HG03097 (cell line): Measurements from ENCODE around the gene HSPB6.
"Not testable (repeated sequence)": the region's sequence is repeated elsewhere in the genome, so short reads cannot be mapped to it uniquely, and the experiment has no call there.

Source experiments
- ATAC-seq: cut with Tn5 transposase; IDR thresholded peaks from one replicate; pipeline ENCODE4 v1.9.1; 2021; ENCODE audit not compliant: unreplicated experiment, low FRiP score

HSPB6 gene

DNA sequence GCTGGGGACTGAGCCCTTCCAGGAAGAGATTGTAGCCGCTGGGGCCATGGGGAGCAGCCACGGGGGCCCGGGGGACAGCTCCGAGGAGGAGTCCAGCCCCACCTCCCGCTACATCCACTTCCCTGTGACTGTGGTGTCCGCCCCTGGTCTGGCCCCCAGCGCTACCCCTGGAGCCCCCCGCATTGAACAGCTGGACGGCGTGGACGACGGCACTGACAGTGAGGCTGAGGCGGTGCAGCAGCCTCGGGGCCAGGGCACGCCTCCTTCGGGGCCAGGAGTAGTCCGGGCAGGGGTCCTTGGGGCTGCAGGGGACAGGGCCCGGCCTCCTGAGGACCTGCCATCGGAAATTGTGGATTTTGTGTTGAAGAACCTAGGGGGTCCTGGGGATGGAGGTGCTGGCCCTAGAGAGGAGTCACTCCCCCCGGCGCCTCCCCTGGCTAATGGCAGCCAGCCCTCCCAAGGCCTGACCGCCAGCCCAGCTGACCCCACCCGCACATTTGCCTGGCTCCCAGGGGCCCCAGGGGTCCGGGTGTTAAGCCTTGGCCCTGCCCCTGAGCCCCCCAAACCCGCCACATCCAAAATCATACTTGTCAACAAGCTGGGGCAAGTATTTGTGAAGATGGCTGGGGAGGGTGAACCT is 24.2 kb downstream of the HSPB6 start:
- ATAC-seq, result no peak

DNA sequence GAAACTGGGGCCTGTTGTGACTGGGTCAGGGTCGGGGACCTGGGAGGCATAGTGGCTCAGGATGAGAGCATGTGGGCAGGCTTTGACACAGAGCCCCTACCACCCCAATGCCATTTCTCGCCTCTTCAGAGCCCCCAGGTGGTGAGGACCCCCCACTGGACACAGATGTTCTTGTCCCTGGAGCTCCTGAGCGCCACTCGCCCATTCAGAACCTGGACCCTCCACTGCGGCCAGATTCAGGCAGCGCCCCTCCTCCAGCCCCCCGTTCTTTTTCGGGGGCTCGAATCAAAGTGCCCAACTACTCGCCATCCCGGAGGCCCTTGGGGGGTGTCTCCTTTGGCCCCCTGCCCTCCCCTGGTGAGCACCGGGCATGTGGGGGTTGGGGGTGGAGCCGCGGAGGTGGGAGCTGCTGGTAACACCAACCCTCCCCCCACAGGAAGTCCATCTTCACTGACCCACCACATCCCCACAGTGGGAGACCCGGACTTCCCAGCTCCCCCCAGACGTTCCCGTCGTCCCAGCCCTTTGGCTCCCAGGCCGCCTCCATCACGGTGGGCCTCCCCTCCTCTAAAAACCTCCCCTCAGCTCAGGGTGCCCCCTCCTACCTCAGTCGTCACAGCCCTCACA is 24.9 kb downstream of the HSPB6 start:
- no peak for ATAC-seq

DNA sequence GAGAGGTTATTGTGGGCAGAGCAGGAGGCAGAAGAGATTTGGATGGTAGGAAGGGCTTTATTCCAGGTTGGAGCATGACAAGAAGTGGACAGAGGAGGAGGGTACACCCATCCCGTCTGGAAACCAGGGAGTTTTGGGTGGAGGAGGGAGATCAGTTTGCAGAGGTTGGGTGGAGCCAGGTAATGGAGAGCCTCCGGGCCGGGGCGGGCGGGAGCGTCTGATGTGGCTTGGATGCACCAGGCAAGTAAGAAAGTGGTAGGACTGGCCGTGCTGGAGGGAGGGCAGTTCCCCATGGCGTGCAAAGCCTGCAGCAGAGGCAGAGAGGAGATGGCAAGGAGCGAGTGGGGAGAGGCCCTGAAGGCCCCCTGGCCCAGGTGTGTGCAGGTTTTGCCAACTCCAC is 25.5 kb downstream of the HSPB6 start:
- no peak for ATAC-seq

DNA sequence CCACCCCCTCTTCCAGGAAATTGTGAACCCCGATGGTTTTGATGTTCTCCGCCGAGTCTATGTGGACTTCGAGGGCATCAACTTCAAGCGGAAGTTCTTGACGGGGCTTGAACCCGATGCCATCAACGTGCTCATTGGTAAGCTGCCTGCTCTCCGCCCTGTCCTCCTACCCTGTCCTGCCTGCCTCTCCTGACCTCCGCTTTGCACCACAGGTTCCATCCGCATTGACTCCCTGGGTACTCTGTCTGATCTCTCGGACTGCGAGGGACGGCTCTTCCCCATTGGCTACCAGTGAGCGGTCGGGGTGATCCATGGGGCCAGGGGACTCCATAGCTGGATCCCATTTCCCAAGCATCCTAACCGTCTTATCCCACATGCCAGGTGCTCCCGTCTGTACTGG is 26.5 kb downstream of the HSPB6 start:
- no peak for ATAC-seq

DNA sequence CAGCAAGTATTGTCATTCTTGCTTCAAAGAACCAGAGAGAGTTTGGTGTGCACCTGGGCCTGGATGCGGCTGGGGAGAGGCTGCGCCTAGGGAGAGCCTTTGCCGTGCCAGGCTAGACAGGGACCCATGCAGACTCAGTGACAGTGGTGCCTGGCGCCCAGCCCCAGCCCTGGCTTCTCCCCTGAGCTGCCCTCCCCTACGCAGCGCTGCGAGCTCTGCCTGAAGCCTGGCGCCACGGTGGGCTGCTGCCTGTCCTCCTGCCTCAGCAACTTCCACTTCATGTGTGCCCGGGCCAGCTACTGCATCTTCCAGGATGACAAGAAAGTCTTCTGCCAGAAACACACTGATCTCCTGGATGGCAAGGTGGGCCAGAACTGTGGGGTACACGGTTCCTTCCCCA is 27.1 kb downstream of the HSPB6 start:
- ATAC-seq, result no peak

DNA sequence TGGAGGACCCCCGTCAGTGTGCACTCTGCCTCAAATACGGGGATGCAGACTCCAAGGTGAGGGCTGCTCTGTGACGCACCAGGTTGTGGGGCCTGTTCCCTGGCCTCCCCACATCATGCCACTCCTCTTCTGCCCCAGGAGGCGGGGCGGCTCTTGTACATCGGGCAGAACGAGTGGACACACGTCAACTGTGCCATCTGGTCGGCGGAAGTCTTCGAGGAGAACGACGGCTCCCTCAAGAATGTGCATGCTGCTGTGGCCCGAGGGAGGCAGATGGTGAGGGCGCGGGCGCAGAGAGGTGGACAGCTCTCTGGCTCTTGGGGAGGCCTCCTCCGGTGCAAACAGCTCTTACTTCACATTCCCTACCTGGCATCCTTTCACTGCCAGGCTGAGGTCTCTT is 27.8 kb downstream of the HSPB6 start:
- ATAC-seq, result no peak

DNA sequence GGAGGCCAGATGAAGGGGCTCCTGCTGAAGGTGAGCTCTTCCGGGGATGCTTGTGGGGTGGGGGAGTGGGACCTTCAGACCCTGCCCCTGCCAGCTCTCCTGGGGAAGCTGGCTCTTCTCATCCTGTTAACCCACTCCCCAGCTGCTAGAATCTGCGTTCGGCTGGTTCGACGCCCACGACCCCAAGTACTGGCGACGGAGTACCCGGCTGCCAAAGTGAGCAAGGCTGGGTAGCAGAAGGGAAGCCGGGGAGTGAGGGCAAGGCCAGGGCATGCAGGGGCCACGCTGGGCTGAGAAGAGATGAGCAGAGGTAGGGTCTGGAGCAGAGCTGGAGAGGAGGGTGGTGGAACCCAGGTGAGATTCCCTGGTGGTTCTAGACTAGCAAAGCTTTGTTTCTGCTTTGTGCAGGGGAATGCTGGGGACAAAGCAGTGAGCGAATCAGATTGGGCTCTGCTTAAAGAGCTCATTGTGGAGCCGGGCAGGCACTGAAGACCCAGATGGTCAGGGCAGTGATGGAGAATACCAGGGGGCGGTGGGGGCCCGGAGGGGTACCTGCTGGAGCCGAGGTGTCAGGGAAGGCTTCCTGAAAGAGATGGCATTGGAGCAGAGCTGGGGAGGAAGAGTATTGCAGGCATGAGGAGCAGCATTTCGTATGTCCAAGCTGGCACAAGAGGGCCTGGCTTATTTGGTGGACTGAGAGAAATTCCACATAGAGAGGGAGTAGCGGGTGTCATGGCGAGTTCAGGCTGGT is 28.7 kb downstream of the HSPB6 start:
- no peak for ATAC-seq

DNA sequence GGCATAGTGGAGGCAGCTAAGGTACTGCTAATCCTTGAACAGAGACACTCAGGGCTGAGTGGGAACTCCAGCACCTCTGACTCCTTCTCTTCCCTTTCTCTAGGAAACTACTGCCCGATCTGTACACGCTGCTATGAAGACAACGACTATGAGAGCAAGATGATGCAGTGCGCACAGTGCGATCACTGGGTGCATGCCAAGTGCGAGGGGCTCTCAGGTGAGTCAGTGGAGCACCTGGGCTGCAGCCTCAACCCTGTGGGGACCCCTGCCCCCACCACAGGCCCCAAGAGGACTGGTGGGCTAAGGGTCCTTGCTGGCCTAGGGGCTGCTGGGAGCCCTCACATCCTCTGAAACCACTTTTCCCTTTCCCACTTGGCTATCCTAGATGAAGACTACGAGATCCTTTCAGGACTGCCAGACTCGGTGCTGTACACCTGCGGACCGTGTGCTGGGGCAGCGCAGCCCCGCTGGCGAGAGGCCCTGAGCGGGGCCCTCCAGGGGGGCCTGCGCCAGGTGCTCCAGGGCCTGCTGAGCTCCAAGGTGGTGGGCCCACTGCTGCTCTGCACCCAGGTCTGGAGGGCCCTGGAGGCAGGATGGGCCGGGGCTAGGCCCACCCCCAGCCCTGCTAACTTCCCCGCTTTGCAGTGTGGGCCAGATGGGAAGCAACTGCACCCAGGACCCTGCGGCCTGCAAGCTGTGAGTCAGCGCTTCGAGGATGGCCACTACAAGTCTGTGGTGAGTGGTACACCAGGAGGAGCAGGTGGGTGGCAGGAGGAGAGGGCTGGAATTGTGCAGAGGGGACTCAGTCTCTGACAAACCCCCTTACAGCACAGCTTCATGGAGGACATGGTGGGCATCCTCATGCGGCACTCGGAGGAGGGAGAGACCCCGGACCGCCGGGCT is 29.5 kb downstream of the HSPB6 start:
- no peak for ATAC-seq

DNA sequence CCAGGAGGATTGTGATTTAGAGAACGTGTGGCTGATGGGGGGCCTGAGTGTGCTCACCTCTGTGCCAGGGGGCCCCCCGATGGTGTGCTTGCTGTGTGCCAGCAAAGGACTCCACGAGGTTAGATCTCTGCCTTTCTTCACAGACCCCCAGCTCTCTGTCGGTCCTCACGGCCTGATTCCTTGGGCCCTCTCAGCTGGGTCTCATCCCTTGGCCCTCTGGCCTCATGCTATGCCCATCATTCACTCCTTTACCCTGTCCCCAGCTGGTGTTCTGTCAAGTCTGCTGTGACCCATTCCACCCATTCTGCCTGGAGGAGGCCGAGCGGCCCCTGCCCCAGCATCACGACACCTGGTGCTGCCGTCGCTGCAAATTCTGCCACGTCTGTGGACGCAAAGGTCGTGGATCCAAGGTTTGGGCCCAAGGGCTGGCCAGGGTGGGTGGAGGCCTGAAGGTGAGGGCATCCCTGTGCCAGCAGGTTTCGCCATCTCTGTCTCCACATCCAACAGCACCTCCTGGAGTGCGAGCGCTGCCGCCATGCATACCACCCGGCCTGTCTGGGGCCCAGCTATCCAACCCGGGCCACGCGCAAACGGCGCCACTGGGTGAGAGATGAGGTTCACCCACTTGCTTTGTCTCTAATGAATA is 31.5 kb downstream of the HSPB6 start:
- ATAC-seq, result no peak

DNA sequence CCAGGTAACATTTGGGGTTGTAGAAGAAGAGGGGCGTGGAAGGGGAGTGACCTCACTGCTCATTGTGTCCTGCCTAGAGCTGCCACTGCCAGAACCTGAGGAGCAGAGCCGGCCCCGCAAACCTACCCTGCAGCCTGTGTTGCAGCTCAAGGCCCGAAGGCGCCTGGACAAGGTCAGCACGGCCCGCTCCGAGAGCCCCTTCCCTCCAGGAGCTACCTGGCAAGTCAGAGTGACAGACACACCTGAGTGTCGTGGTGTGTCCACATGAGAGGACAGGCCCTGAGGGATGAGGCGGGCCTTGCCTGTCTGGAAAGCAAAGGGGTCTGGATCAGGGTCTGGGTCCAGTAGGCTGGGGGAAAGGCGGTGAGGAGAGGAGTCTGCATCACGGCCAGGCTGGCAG is 32.3 kb downstream of the HSPB6 start:
- ATAC-seq, result no peak

DNA sequence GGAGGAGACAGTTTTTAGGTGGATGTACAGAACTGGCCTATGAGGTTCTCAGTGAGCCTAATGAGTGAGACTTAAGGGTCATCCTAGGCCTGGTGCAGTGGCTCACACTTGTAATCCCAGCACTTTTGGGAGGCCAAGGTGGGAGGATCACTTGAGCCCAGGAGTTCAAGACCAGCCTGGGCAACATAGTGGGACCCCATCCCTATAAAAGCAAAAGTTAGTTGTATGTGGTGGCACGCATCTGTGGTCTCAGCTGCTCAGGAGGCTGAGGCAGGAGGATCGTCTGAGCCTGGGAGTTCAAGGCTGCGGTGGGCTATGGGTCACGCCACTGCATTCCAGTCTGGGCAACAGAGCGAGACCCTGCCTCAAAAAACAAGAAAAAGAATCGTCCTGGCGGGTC is 32.7 kb downstream of the HSPB6 start:
- ATAC-seq, result not testable (repeated sequence)

DNA sequence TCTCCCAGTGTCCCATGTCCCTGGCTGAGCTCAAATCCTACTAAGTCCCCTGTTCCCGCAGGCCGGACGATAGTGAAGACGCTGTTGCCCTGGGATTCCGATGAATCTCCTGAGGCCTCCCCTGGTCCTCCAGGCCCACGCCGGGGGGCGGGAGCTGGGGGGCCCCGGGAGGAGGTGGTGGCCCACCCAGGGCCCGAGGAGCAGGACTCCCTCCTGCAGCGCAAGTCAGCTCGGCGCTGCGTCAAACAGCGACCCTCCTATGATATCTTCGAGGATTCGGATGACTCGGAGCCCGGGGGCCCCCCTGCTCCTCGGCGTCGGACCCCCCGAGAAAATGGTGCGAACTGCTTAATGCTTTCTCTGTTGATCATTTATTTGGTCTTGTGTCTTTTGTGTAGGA is 33.2 kb downstream of the HSPB6 start:
- ATAC-seq, result no peak

DNA sequence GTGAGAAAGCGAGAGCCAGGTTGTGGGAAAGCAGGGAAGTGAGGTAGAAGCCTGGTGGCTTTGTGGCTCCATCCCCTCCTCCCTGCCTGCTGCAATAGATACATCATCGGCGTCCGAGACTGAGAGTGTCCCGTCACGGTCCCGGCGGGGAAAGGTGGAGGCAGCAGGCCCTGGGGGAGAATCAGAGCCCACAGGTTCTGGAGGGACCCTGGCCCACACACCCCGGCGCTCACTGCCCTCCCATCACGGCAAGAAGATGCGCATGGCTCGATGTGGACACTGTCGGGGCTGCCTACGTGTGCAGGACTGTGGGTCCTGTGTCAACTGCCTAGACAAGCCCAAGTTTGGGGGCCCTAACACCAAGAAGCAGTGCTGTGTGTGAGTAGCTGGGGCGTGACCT is 33.9 kb downstream of the HSPB6 start:
- ATAC-seq, result no peak

DNA sequence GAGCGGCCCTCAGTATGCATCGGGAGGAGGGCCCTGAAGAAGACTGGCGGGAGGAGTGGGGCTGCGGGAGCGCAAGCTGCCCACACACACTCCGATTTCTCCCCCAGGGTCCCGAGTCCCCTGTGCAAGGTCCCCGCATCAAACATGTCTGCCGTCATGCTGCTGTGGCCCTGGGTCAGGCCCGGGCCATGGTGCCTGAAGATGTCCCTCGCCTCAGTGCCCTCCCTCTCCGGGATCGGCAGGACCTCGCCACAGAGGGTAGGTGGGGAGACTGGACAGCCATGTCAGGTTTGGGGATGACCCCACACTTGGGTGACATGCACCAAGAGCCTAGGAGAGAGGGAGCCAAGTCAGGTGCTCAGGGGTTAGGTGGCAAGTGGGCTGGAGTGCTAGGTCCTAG is 34.4 kb downstream of the HSPB6 start:
- no peak for ATAC-seq

DNA sequence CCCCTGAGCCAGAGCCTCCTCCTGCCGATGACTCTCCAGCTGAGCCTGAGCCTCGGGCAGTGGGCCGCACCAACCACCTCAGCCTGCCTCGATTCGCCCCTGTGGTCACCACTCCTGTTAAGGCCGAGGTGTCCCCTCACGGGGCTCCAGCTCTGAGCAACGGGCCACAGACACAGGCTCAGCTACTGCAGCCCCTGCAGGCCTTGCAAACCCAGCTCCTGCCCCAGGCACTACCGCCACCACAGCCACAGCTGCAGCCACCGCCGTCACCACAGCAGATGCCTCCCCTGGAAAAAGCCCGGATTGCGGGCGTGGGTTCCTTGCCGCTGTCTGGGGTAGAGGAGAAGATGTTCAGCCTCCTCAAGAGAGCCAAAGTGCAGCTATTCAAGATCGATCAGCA is 35.5 kb downstream of the HSPB6 start:
- ATAC-seq, result no peak

DNA sequence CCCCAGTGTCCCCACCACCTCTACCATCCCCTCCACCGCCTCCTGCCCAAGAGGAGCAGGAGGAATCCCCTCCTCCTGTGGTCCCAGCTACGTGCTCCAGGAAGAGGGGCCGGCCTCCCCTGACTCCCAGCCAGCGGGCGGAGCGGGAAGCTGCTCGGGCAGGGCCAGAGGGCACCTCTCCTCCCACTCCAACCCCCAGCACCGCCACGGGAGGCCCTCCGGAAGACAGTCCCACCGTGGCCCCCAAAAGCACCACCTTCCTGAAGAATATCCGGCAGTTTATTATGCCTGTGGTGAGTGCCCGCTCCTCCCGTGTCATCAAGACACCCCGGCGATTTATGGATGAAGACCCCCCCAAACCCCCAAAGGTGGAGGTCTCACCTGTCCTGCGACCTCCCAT is 36.2 kb downstream of the HSPB6 start:
- no peak for ATAC-seq

DNA sequence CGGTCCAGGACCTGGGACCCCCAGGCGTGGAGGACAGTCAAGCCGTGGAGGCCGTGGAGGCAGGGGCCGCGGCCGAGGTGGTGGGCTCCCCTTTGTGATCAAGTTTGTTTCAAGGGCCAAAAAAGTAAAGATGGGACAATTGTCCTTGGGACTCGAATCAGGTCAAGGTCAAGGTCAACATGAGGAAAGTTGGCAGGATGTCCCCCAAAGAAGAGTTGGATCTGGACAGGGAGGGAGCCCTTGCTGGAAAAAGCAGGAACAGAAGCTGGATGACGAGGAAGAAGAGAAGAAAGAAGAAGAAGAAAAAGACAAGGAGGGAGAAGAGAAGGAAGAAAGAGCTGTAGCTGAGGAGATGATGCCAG is 36.7 kb downstream of the HSPB6 start:
- ATAC-seq, result no peak

DNA sequence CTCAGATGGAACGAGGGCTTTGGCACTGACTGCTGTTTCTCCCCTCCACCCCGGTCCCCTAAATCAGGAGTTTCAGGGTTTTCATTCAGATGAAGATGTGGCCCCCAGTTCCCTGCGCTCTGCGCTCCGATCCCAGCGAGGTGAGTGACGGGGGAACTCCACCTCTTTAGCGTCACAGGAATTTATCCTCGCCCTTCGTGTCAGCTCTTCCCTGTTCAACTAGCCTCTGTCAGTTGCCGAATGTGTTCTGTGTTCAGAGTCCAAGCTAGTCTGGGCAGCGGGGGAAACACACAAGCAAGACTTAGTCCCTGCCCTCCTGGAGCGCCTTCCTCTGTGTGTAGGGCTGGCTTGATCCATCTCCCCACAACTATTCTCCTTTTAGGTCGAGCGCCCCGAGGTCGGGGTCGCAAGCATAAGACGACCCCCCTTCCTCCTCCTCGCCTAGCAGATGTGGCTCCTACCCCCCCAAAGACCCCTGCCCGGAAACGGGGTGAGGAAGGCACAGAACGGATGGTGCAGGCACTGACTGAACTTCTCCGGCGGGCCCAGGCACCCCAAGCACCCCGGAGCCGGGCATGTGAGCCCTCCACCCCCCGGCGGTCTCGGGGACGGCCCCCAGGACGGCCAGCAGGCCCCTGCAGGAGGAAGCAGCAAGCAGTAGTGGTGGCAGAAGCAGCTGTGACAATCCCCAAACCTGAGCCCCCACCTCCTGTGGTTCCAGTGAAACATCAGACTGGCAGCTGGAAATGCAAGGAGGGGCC is 37.2 kb downstream of the HSPB6 start:
- ATAC-seq, result no peak

DNA sequence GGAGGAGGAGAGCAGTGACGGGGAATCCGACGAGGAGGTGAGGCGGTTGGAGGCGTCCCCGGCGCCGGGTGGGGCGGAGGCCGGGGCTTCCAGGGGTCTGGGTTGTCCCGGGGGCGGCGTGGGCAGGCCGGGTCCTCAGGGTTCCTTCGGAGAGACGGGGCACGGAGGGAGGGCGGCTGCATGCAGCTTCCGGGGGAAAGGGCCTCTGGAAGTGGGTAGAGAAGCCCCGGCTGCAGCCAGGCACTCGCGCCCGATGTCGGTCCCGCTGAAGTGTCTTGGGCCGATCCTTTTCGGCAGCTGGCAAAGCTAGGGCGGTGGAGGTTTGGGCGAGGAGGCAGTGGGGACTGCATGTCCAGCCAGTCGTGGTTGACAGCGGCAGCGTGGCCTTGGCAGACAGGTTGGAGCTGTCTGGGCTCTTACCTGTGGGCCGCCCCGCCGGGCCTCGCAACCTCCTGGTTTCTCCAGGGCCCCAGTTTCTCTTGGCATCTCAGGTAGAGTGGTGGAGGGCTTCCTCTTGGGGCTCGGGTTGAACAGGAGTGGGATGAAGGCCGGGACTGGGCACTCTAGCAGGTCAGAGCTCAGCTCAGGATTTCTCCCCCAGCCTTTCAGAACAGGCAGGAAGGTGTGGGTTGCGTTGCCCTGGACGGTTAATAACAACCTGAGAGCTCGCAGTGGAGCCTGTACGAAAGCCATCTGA is 38.3 kb downstream of the HSPB6 start:
- ATAC-seq, result peak; percentile 3
